HG02571 (cell line): Measurements from ENCODE around the gene NCOA4.
"Not testable (repeated sequence)": the region's sequence is repeated elsewhere in the genome, so short reads cannot be mapped to it uniquely, and the experiment has no call there.

Experiments used
- ATAC-seq: cut with Tn5 transposase; IDR thresholded peaks from one replicate; pipeline ENCODE4 v1.9.1; 2021; ENCODE audit warnings: mild to moderate bottlenecking, moderate library complexity; ENCODE audit not compliant: unreplicated experiment

NCOA4 gene

GRCh38 chr10:46052791-46053375 is 22.5 kb upstream of the NCOA4 start:
- no peak for ATAC-seq

- ATAC-seq: no peak
Observed at GRCh38 chr10:46052057-46052790, 21.8 kb upstream of the NCOA4 start.

GRCh38 chr10:46050941-46051623 is 20.7 kb upstream of the NCOA4 start:
- no peak for ATAC-seq

- ATAC-seq: not testable (repeated sequence)
Observed at GRCh38 chr10:46049497-46049831, 19.0 kb upstream of the NCOA4 start.

GRCh38 chr10:46048152-46048551 is 17.7 kb upstream of the NCOA4 start:
- no peak for ATAC-seq

GRCh38 chr10:46046261-46046660 is 15.8 kb upstream of the NCOA4 start, which contains the start of gene MSMB:
Gene MSMB (minus strand): TSS chr10:46046269. CDS start chr10:46046237, 32 bp downstream.
- no peak for ATAC-seq

- ATAC-seq: no peak
Observed at GRCh38 chr10:46042527-46042926, 12.1 kb upstream of the NCOA4 start.

GRCh38 chr10:46040004-46040403 is 9.6 kb upstream of the NCOA4 start:
- no peak for ATAC-seq

GRCh38 chr10:46037107-46037825 is 6.8 kb upstream of the NCOA4 start:
- no peak for ATAC-seq

GRCh38 chr10:46035923-46036849 is 5.8 kb upstream of the NCOA4 start:
- ATAC-seq: no peak

GRCh38 chr10:46033602-46034011 is 3.2 kb upstream of the NCOA4 start:
- ATAC-seq: no peak

GRCh38 chr10:46031648-46032532 is 1.5 kb upstream of the NCOA4 start:
- ATAC-seq: no peak

GRCh38 chr10:46029461-46030030 is 877 bp downstream of the NCOA4 start:
- no peak for ATAC-seq

GRCh38 chr10:46028584-46029460 is 1.6 kb downstream of the NCOA4 start:
- ATAC-seq: peak; percentile 35

- ATAC-seq: no peak
Observed at GRCh38 chr10:46026106-46026505, 4.3 kb downstream of the NCOA4 start.

- no peak for ATAC-seq
Observed at GRCh38 chr10:46025406-46025805, 5.0 kb downstream of the NCOA4 start.

- ATAC-seq: no peak
Observed at GRCh38 chr10:46024948-46025347, 5.5 kb downstream of the NCOA4 start.
